HFF-Myc (cell line): ENCODE results near the gene PIK3R5.

Experiments used
- DNase-seq: peaks from one replicate; pipeline ENCODE4 v3.0.0-alpha.2; 2011; ENCODE audit warnings: low read depth; ENCODE audit errors: extremely low read depth
- H3K4me3 ChIP-seq: replicated peaks from 2 replicates; pipeline ENCODE4 v1.5.1; 2011; ENCODE audit warnings: low read depth, mild to moderate bottlenecking, control low read depth, low read length
- TF ChIP-seq, protein P1 (sequence below): IDR thresholded peaks from 2 replicates; pipeline ENCODE4 v1.5.1; 2012; ENCODE audit warnings: mild to moderate bottlenecking, low read depth, low read length, control low read depth; ENCODE audit errors: missing control alignments

The PIK3R5 gene

DNA sequence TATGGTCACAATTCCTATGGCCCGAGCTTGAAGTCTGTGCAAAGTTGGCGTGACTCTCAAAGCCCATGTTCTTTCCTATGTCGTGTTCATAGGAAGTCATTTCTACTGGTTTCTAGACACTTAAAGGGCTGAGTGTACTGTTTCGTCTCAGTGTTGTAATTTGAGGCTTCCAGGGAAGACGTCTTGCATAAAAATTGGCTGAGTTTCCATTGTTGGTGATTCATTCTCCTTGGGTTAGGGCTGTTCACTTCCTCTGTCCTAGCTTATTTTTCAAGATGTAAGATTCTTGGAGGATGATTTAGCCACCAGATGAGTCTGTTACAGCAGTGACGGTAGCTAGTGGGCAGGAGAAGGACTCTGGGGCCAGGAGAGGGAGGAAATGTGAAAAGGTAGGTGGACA is 43.1 kb downstream of the PIK3R5 start:
- H3K4me3 ChIP-seq = no peak overlapping the region
- TF ChIP-seq, protein P1, sequence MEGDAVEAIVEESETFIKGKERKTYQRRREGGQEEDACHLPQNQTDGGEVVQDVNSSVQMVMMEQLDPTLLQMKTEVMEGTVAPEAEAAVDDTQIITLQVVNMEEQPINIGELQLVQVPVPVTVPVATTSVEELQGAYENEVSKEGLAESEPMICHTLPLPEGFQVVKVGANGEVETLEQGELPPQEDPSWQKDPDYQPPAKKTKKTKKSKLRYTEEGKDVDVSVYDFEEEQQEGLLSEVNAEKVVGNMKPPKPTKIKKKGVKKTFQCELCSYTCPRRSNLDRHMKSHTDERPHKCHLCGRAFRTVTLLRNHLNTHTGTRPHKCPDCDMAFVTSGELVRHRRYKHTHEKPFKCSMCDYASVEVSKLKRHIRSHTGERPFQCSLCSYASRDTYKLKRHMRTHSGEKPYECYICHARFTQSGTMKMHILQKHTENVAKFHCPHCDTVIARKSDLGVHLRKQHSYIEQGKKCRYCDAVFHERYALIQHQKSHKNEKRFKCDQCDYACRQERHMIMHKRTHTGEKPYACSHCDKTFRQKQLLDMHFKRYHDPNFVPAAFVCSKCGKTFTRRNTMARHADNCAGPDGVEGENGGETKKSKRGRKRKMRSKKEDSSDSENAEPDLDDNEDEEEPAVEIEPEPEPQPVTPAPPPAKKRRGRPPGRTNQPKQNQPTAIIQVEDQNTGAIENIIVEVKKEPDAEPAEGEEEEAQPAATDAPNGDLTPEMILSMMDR = no peak
- DNase-seq = peak; percentile 79

DNA sequence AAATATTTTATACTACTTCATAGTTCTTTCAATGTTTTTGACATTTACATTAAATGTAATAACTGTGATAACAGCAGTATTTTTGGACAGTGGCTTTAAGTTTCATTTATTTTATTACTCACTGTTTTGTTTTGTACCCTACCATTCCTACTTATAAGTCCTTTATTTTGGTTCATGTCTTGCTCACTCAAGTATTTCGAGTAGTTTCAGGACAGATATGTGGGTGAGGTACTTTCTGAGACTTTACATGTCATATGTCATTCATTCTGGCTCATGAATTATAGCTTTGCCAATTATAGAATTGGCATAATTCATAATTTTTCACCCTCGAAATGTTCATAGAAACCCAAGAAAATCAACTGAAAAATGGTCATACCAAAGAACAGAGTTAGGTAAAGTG is 44.4 kb downstream of the PIK3R5 start:
- TF ChIP-seq, protein P1 = no peak
- no peak for DNase-seq
- H3K4me3 ChIP-seq = no peak overlapping the region

DNA sequence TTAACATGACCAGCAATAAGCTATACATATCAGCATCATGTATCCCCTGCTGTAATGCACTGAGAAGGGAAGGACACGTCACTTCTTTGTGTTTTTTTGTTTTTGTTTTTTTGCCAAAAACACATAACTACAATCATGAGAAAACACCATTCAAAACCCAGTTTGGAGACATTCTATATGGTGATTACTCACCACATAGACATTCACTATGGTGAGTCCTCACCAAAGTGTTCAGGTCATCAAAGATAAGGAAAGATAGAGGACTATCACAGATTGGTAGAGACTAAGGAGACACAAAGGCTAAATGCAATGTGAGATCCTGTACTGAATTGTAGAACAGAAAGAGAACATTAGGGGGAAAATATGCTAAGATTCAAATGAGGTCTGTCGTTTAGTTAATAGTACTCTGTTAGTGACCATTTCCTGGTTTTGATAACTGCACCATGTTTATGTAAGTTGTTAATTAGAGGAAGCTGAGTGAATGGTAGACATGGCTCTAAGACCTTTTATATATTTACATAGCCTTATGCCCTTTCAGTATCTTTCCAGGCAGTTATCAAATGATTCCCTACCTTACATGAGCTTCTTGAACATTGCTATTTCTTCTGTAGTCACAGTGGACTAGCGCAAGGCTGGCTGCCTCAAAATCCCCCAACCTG is 46.6 kb downstream of the PIK3R5 start:
- TF ChIP-seq, protein P1 = no peak
- DNase-seq = no peak
- H3K4me3 ChIP-seq = no peak overlapping the region

DNA sequence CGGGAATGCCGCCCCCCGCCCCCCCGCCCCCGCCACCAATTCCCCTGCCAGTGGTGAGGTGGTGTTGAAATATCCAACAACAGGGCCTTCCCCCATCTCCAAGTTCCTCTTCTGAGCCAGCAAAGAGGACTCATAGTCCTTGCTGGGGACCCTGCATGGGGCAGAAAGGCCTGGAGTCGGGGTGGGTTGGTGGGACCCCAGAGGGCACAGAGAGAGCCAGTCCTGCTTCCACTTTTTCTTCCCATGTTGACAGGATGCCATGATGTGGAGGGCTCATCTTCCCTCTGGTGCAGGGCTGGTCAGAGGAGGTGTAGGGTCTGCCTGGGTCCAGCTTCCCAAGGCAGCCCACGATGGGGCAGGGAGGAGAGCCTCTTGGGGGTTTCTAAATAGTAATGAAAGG is 49.0 kb downstream of the PIK3R5 start:
- no peak for DNase-seq
- H3K4me3 ChIP-seq = no peak overlapping the region
- TF ChIP-seq, protein P1 = no peak

DNA sequence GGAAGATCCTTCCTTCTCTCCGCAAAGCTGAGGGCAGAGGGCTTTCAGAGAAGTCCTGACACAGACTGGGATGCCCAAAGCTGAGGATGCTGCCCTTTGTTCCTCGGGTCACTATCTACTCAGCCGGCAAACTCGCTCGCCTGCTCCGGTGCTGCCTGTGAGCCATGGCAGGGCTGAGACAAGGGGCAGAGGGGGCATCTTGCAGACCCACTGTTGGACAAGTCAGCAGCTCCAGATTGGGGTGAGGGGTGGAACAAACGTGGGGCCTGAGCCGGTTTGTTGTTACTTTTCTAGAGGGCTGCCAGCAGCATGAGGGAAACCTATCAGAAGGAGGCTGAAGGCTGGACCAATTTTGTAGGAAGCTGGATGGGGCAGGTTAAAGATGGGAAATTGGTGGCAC is 51.0 kb downstream of the PIK3R5 start:
- H3K4me3 ChIP-seq = no peak overlapping the region
- no peak for DNase-seq
- TF ChIP-seq, protein P1 = no peak

DNA sequence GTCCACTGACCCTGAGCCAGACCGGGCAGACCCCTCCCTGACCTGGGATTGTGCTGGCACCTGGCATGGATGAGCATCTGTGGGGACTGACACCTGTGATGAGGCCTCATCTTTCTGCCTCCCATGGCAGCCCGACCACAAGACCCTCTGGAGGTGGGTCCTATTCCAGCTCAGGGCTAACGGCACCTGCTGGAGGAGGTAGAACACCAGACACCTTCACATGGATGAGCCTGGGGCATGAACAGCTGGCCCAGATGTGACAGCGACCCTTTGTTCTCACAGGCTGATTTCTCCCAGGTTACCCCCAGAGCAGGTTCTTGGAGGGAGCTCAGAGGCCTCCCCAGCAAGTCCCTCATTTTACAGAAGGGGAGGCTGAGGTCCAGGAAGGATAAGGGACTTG is 51.6 kb downstream of the PIK3R5 start:
- no peak for DNase-seq
- no peak overlapping the region for H3K4me3 ChIP-seq
- TF ChIP-seq, protein P1 = no peak

DNA sequence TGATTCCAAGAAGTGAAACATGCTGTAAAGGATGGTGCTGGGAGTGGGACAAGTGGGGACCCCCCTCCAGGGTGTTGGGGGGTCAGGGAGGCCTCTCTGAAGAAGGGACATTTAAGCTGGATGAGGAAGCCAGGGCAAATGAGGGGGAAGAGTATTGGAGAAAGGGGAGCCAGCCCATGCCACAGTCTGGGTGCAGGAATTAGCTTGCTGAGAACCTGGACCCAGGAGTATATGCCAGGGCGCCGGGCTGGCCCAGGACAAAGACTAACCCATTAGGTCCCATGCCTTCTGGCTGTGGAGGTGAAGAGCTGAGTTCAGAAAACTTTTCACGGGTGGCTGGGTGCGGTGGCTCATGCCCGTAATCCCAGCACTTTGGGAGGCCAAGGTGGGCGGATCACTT is 52.4 kb downstream of the PIK3R5 start:
- no peak overlapping the region for H3K4me3 ChIP-seq
- DNase-seq = no peak
- TF ChIP-seq, protein P1 = no peak
